ENCODE results near the gene CD70.
"Not testable (repeated sequence)": the region's sequence is repeated elsewhere in the genome, so short reads cannot be mapped to it uniquely, and the experiment has no call there.

Gene CD70

GRCh38 chr19:6597471-6598253 is 6.7 kb upstream of the CD70 start:
- DNase-seq = not testable (repeated sequence)

GRCh38 chr19:6596621-6597020 is 5.7 kb upstream of the CD70 start:
- no peak for DNase-seq

GRCh38 chr19:6593651-6594416 is 2.9 kb upstream of the CD70 start:
- DNase-seq = no peak

- no peak for DNase-seq
Observed at GRCh38 chr19:6590258-6590826, 608 bp downstream of the CD70 start.

- DNase-seq = no peak
Observed at GRCh38 chr19:6589711-6590257, 1.2 kb downstream of the CD70 start.

GRCh38 chr19:6588508-6589345 is 2.2 kb downstream of the CD70 start:
- no peak for DNase-seq

- DNase-seq = no peak
Observed at GRCh38 chr19:6587998-6588507, 2.9 kb downstream of the CD70 start.

- no peak for DNase-seq
Observed at GRCh38 chr19:6587093-6587820, 3.7 kb downstream of the CD70 start.

- DNase-seq = no peak
Observed at GRCh38 chr19:6586726-6587092, 4.2 kb downstream of the CD70 start.

GRCh38 chr19:6586056-6586455 is 4.9 kb downstream of the CD70 start:
- DNase-seq = no peak

- peak; percentile 29 for DNase-seq
Observed at GRCh38 chr19:6582515-6583484, 8.2 kb downstream of the CD70 start.

GRCh38 chr19:6580313-6580712 is 10.6 kb downstream of the CD70 start:
- DNase-seq = peak; percentile 85

- no peak for DNase-seq
Observed at GRCh38 chr19:6579450-6580178, 11.3 kb downstream of the CD70 start.

GRCh38 chr19:6577476-6578125 is 13.3 kb downstream of the CD70 start:
- DNase-seq = no peak

GRCh38 chr19:6576869-6577475 is 14.0 kb downstream of the CD70 start:
- DNase-seq = no peak

- DNase-seq = no peak
Observed at GRCh38 chr19:6573350-6573749, 17.6 kb downstream of the CD70 start.

GRCh38 chr19:6572217-6572616 is 18.7 kb downstream of the CD70 start:
- DNase-seq = no peak

- no peak for DNase-seq
Observed at GRCh38 chr19:6571167-6571566, 19.8 kb downstream of the CD70 start.

- DNase-seq = no peak
Observed at GRCh38 chr19:6570764-6571163, 20.2 kb downstream of the CD70 start.
